Measurements from ENCODE around the gene RFX1.

RFX1 gene

GRCh38 chr19:14012378-14012915 is 6.3 kb upstream of the RFX1 start:
- DNase-seq = no peak
- TF ChIP-seq CTCF (IDR thresholded peaks at IDR 0.05; ENCODE audit: low read depth, low read length, missing control alignments) = no peak
- H3K36me3 ChIP-seq (replicated peaks) = no peaks in the 10 kb centered on the region
- in situ Hi-C loops (cut with HindIII; ENCODE audit: low pct_ligation_motif_present, low sequenced_read_pairs) = no loop called here
- no peak overlapping the region for H3K4me3 ChIP-seq (ENCODE audit: low read depth, low read length)
- no peak overlapping the region for H3K27ac ChIP-seq
- H3K27me3 ChIP-seq (replicated peaks) = no peaks in the 10 kb centered on the region

GRCh38 chr19:14006766-14007562 is 844 bp upstream of the RFX1 start:
- H3K27ac ChIP-seq = peak overlapping the region; percentile 98
- H3K36me3 ChIP-seq (replicated peaks) = no peaks in the 10 kb centered on the region
- no peaks in the 10 kb centered on the region for H3K27me3 ChIP-seq (replicated peaks)
- in situ Hi-C loops (cut with HindIII; ENCODE audit: low pct_ligation_motif_present, low sequenced_read_pairs) = no loop called here
- no peak for TF ChIP-seq CTCF (IDR thresholded peaks at IDR 0.05; ENCODE audit: low read depth, low read length, missing control alignments)
- peak; percentile 16 for DNase-seq
- peak overlapping the region; percentile 76 for H3K4me3 ChIP-seq (ENCODE audit: low read depth, low read length)

- DNase-seq = peak; percentile 79
- no peak for TF ChIP-seq CTCF (IDR thresholded peaks at IDR 0.05; ENCODE audit: low read depth, low read length, missing control alignments)
- Histone ChIP-seq H3K27me3 (replicated peaks) (no peaks in the 10 kb centered on the region), H3K36me3 (replicated peaks) (no peaks in the 10 kb centered on the region), H3K27ac (peak overlapping the region; percentile 92), H3K4me3 (ENCODE audit: low read depth, low read length) (peak overlapping the region; percentile 76)
- in situ Hi-C loops (cut with HindIII; ENCODE audit: low pct_ligation_motif_present, low sequenced_read_pairs) = no loop called here
These were observed 603 bp downstream of the RFX1 start for GRCh38 chr19:14005349-14006084.

GRCh38 chr19:14004619-14005348 is 1.3 kb downstream of the RFX1 start:
- no peak for TF ChIP-seq CTCF (IDR thresholded peaks at IDR 0.05; ENCODE audit: low read depth, low read length, missing control alignments)
- no peaks in the 10 kb centered on the region for H3K27me3 ChIP-seq (replicated peaks)
- no peak overlapping the region for H3K4me3 ChIP-seq (ENCODE audit: low read depth, low read length)
- no peak for DNase-seq
- H3K27ac ChIP-seq = no peak overlapping the region
- H3K36me3 ChIP-seq (replicated peaks) = no peaks in the 10 kb centered on the region
- in situ Hi-C loops (cut with HindIII; ENCODE audit: low pct_ligation_motif_present, low sequenced_read_pairs) = no loop called here

GRCh38 chr19:14003251-14004055 is 2.7 kb downstream of the RFX1 start:
- TF ChIP-seq CTCF (IDR thresholded peaks at IDR 0.05; ENCODE audit: low read depth, low read length, missing control alignments) = no peak
- DNase-seq = no peak
- H3K27ac ChIP-seq = no peak overlapping the region
- H3K4me3 ChIP-seq (ENCODE audit: low read depth, low read length) = no peak overlapping the region
- in situ Hi-C loops (cut with HindIII; ENCODE audit: low pct_ligation_motif_present, low sequenced_read_pairs) = no loop called here
- H3K27me3 ChIP-seq (replicated peaks) = no peaks in the 10 kb centered on the region
- H3K36me3 ChIP-seq (replicated peaks) = no peaks in the 10 kb centered on the region
